GM12801 (cell line): ENCODE results near the gene SLC10A6.

ENCODE experiments used
- CTCF ChIP-seq: IDR thresholded peaks from one replicate; pipeline ENCODE4 v1.5.1; 2011; ENCODE audit warnings: control low read depth; ENCODE audit not compliant: insufficient read length; ENCODE audit errors: extremely low read depth

SLC10A6 gene

GRCh38 chr4:86845593-86845992, 3.6 kb downstream of the SLC10A6 start:
- no peak for TF ChIP-seq CTCF

GRCh38 chr4:86841309-86841708, 7.9 kb downstream of the SLC10A6 start:
- TF ChIP-seq CTCF, result no peak

- no peak for TF ChIP-seq CTCF
These were observed 8.3 kb downstream of the SLC10A6 start for GRCh38 chr4:86840858-86841257.

GRCh38 chr4:86837691-86838503, 11.3 kb downstream of the SLC10A6 start:
- no peak for TF ChIP-seq CTCF

- no peak for TF ChIP-seq CTCF
These were observed 13.5 kb downstream of the SLC10A6 start for GRCh38 chr4:86835677-86836076.

- TF ChIP-seq CTCF, result no peak
These were observed 14.3 kb downstream of the SLC10A6 start for GRCh38 chr4:86834901-86835300.

GRCh38 chr4:86833615-86834014, 15.6 kb downstream of the SLC10A6 start:
- no peak for TF ChIP-seq CTCF
